ENCODE results near the gene DNAH11. TPM values are rescaled to one million over a fixed set of nuclear protein-coding genes. Genes with fewer than 3 reads are reported as not detected.

Gene DNAH11
- total RNA-seq, 1 donor from 2014 or later, result 1.7 TPM

GRCh38 chr7:21768279-21768678, 225.4 kb downstream of the DNAH11 start:
- intact Hi-C loops (cut with DNase I), result no loop called here
- no peak overlapping the region for H3K4me3 ChIP-seq

GRCh38 chr7:21771266-21771665, 228.4 kb downstream of the DNAH11 start:
- Histone ChIP-seq H3K27me3 (no peaks in the 10 kb centered on the region), H3K27ac (no peak overlapping the region), H3K4me1 (no peaks in the 10 kb centered on the region), H3K9me3 (no peaks in the 10 kb centered on the region), H3K4me3 (no peak overlapping the region), H3K36me3 (no peaks in the 10 kb centered on the region)
- TF ChIP-seq CTCF (IDR thresholded peaks at IDR 0.05), result no peak
- TF ChIP-seq POLR2AphosphoS5 (IDR thresholded peaks at IDR 0.05; ENCODE audit: insufficient read depth in 1 of 2, low read depth in 1 of 2), result no peak
- no peak for TF ChIP-seq POLR2A (IDR thresholded peaks at IDR 0.05)
- intact Hi-C loops (cut with DNase I), result no loop called here
- DNase-seq (ENCODE audit: extremely low spot score in 2 of 2), result no peak

More at GRCh38 chr7:21768279-21768678, 225.4 kb downstream of the DNAH11 start:
- no peaks in the 10 kb centered on the region for H3K4me1 ChIP-seq
- no peaks in the 10 kb centered on the region for H3K36me3 ChIP-seq
- H3K9me3 ChIP-seq, result no peaks in the 10 kb centered on the region
- H3K27me3 ChIP-seq, result no peaks in the 10 kb centered on the region
- no peak for DNase-seq (ENCODE audit: extremely low spot score in 2 of 2)
- TF ChIP-seq CTCF (IDR thresholded peaks at IDR 0.05), result no peak
- no peak for TF ChIP-seq POLR2A (IDR thresholded peaks at IDR 0.05)
- TF ChIP-seq POLR2AphosphoS5 (IDR thresholded peaks at IDR 0.05; ENCODE audit: insufficient read depth in 1 of 2, low read depth in 1 of 2), result no peak
- H3K27ac ChIP-seq, result no peak overlapping the region

GRCh38 chr7:21771906-21772610, 229.2 kb downstream of the DNAH11 start:
- Histone ChIP-seq H3K27me3 (no peaks in the 10 kb centered on the region), H3K9me3 (no peaks in the 10 kb centered on the region), H3K36me3 (no peaks in the 10 kb centered on the region), H3K4me3 (no peak overlapping the region), H3K27ac (no peak overlapping the region), H3K4me1 (no peaks in the 10 kb centered on the region)
- TF ChIP-seq CTCF (IDR thresholded peaks at IDR 0.05) (no peak), POLR2A (IDR thresholded peaks at IDR 0.05) (no peak), POLR2AphosphoS5 (IDR thresholded peaks at IDR 0.05; ENCODE audit: insufficient read depth in 1 of 2, low read depth in 1 of 2) (no peak)
- intact Hi-C loops (cut with DNase I), result no loop called here
- no peak for DNase-seq (ENCODE audit: extremely low spot score in 2 of 2)

GRCh38 chr7:21773326-21773725, 230.5 kb downstream of the DNAH11 start:
- no peaks in the 10 kb centered on the region for H3K27me3 ChIP-seq
- no peak overlapping the region for H3K4me3 ChIP-seq
- TF ChIP-seq CTCF (IDR thresholded peaks at IDR 0.05), result no peak
- no peak for TF ChIP-seq POLR2AphosphoS5 (IDR thresholded peaks at IDR 0.05; ENCODE audit: insufficient read depth in 1 of 2, low read depth in 1 of 2)
- no peak for TF ChIP-seq POLR2A (IDR thresholded peaks at IDR 0.05)
- H3K9me3 ChIP-seq, result no peaks in the 10 kb centered on the region
- no peaks in the 10 kb centered on the region for H3K36me3 ChIP-seq
- no peaks in the 10 kb centered on the region for H3K4me1 ChIP-seq
- H3K27ac ChIP-seq, result no peak overlapping the region
- intact Hi-C loops (cut with DNase I), result no loop called here
- DNase-seq (ENCODE audit: extremely low spot score in 2 of 2), result no peak

- Histone ChIP-seq H3K4me3 (no peak overlapping the region), H3K36me3 (no peaks in the 10 kb centered on the region), H3K27me3 (no peaks in the 10 kb centered on the region), H3K9me3 (no peaks in the 10 kb centered on the region), H3K27ac (no peak overlapping the region), H3K4me1 (no peaks in the 10 kb centered on the region)
- no peak for DNase-seq (ENCODE audit: extremely low spot score in 2 of 2)
- intact Hi-C loops (cut with DNase I), result no loop called here
- TF ChIP-seq POLR2A (IDR thresholded peaks at IDR 0.05) (no peak), POLR2AphosphoS5 (IDR thresholded peaks at IDR 0.05; ENCODE audit: insufficient read depth in 1 of 2, low read depth in 1 of 2) (no peak), CTCF (IDR thresholded peaks at IDR 0.05) (no peak)
Measured at GRCh38 chr7:21777921-21778320, 235.1 kb downstream of the DNAH11 start.

All from vagina (tissue), 2 donors.